MM.1S (cell line): ENCODE measurements around the gene STXBP1.

Experiments used
- DNase-seq: peaks from one replicate; pipeline ENCODE4 v3.0.0-alpha.2; 2015
- H2AFZ ChIP-seq: fragments of 300-600 bp; sonication (generic); 2 replicates; pipeline ENCODE4 v1.6.0; 2016; ENCODE audit warnings: antibody characterized with exemption, low read length
- H3F3A ChIP-seq: fragments of 300-600 bp; sonication (generic); 2 replicates; pipeline ENCODE4 v1.6.1; 2016; ENCODE audit warnings: mild to moderate bottlenecking, antibody characterized with exemption, low read length, moderate library complexity, mixed read lengths; ENCODE audit not compliant: insufficient read depth
- H3K27ac ChIP-seq: fragments of 300-600 bp; sonication (generic); 2 replicates; pipeline ENCODE4 v1.5.1; 2016; ENCODE audit warnings: mild to moderate bottlenecking, low read length
- H3K27me3 ChIP-seq: fragments of 300-600 bp; sonication (generic); replicated peaks from 2 replicates; pipeline ENCODE4 v1.6.0; 2016; ENCODE audit warnings: low read length; ENCODE audit not compliant: insufficient read depth
- H3K36me3 ChIP-seq: fragments of 300-600 bp; sonication (generic); replicated peaks from 2 replicates; pipeline ENCODE4 v1.6.1; 2016; ENCODE audit warnings: mild to moderate bottlenecking, low read length, mixed read lengths; ENCODE audit not compliant: insufficient read depth
- H3K4me1 ChIP-seq: fragments of 300-600 bp; sonication (generic); 2 replicates; pipeline ENCODE4 v1.6.1; 2016; ENCODE audit warnings: low read length, mixed read lengths
- H3K4me2 ChIP-seq: fragments of 300-600 bp; sonication (generic); 2 replicates; pipeline ENCODE4 v1.6.0; 2016; ENCODE audit warnings: low read depth, low read length
- H3K4me3 ChIP-seq: fragments of 300-600 bp; sonication (generic); 2 replicates; pipeline ENCODE4 v1.5.1; 2016; ENCODE audit warnings: low read length, mixed read lengths
- H3K79me2 ChIP-seq: fragments of 300-600 bp; sonication (generic); 2 replicates; pipeline ENCODE4 v1.6.1; 2016; ENCODE audit warnings: mixed run types, low read length, mixed read lengths
- H3K9ac ChIP-seq: fragments of 300-600 bp; sonication (generic); 2 replicates; pipeline ENCODE4 v1.6.1; 2016; ENCODE audit warnings: low read length, mixed read lengths
- H3K9me2 ChIP-seq: fragments of 300-600 bp; sonication (generic); replicated peaks from 2 replicates; pipeline ENCODE4 v1.6.1; 2016; ENCODE audit warnings: mild to moderate bottlenecking, low read length, mixed read lengths; ENCODE audit not compliant: insufficient read depth
- H3K9me3 ChIP-seq: fragments of 300-600 bp; sonication (generic); replicated peaks from 2 replicates; pipeline ENCODE4 v1.6.1; 2016; ENCODE audit warnings: mild to moderate bottlenecking, low read length, mixed read lengths; ENCODE audit not compliant: insufficient read depth
- H4K20me1 ChIP-seq: fragments of 300-600 bp; sonication (generic); 2 replicates; pipeline ENCODE4 v1.6.1; 2016; ENCODE audit warnings: mild to moderate bottlenecking, low read length, moderate library complexity, mixed read lengths; ENCODE audit not compliant: insufficient read depth
- CTCF ChIP-seq: fragments of 300-600 bp; sonication (generic); IDR thresholded peaks from 2 replicates; pipeline ENCODE4 v1.5.1; 2016; ENCODE audit warnings: antibody characterized with exemption, low read length, mixed read lengths
- EZH2 ChIP-seq: fragments of 300-600 bp; sonication (generic); optimal IDR thresholded peaks from 2 replicates; pipeline ENCODE3; 2017; ENCODE audit warnings: low read depth, mild to moderate bottlenecking, antibody characterized with exemption, low read length, mixed read lengths
- EZH2phosphoT487 ChIP-seq: fragments of 300-600 bp; sonication (generic); IDR thresholded peaks from 2 replicates; pipeline ENCODE4 v1.6.1; 2018; ENCODE audit warnings: antibody characterized with exemption, low read length

STXBP1 gene

GRCh38 chr9:127684576-127684975 lies 72.5 kb downstream of the STXBP1 start:
- Histone ChIP-seq H3K27me3 (no peaks in the 10 kb centered on the region), H3K36me3 (no peaks in the 10 kb centered on the region), H3K9me2 (no peaks in the 10 kb centered on the region), H3K9me3 (no peaks in the 10 kb centered on the region), H4K20me1 (no peaks in the 10 kb centered on the region), H3K4me3 (no peak overlapping the region), H3K27ac (no peak overlapping the region), H3K79me2 (no peaks in the 10 kb centered on the region), H3K9ac (no peak overlapping the region), H3F3A (no peaks in the 10 kb centered on the region), H3K4me2 (no peak overlapping the region), H3K4me1 (no peaks in the 10 kb centered on the region), H2AFZ (no peak overlapping the region)
- no peak for TF ChIP-seq EZH2phosphoT487
- no peak for TF ChIP-seq EZH2
- TF ChIP-seq CTCF: no peak
- DNase-seq: no peak

- Histone ChIP-seq H3K9me3 (no peaks in the 10 kb centered on the region), H3K36me3 (no peaks in the 10 kb centered on the region), H3K4me2 (no peak overlapping the region), H3F3A (no peaks in the 10 kb centered on the region), H3K4me1 (no peaks in the 10 kb centered on the region), H4K20me1 (no peaks in the 10 kb centered on the region), H3K27ac (no peak overlapping the region), H3K9me2 (no peaks in the 10 kb centered on the region), H3K9ac (no peak overlapping the region), H3K27me3 (no peaks in the 10 kb centered on the region), H2AFZ (no peak overlapping the region), H3K79me2 (no peaks in the 10 kb centered on the region), H3K4me3 (no peak overlapping the region)
- no peak for DNase-seq
- TF ChIP-seq EZH2: no peak
- TF ChIP-seq CTCF: no peak
- TF ChIP-seq EZH2phosphoT487: no peak
Measured at GRCh38 chr9:127686461-127687393, 74.7 kb downstream of the STXBP1 start.

GRCh38 chr9:127689329-127690000 lies 77.4 kb downstream of the STXBP1 start:
- no peaks in the 10 kb centered on the region for H3K9me2 ChIP-seq
- no peak for TF ChIP-seq EZH2phosphoT487
- no peaks in the 10 kb centered on the region for H3K79me2 ChIP-seq
- no peak overlapping the region for H3K4me3 ChIP-seq
- H3F3A ChIP-seq: no peaks in the 10 kb centered on the region
- H3K9ac ChIP-seq: no peak overlapping the region
- no peak for DNase-seq
- no peaks in the 10 kb centered on the region for H3K36me3 ChIP-seq
- H4K20me1 ChIP-seq: no peaks in the 10 kb centered on the region
- no peak overlapping the region for H3K4me2 ChIP-seq
- H3K27ac ChIP-seq: no peak overlapping the region
- no peaks in the 10 kb centered on the region for H3K27me3 ChIP-seq
- H3K4me1 ChIP-seq: no peaks in the 10 kb centered on the region
- no peaks in the 10 kb centered on the region for H3K9me3 ChIP-seq
- no peak overlapping the region for H2AFZ ChIP-seq
